HG03135 (cell line): Measurements from ENCODE around the gene GLT8D1.
A peak's percentile ranks its signal among the peaks of the same experiment; 100 is the strongest.
"Not testable (repeated sequence)": the region's sequence is repeated elsewhere in the genome, so short reads cannot be mapped to it uniquely, and the experiment has no call there.

Experiments used
- ATAC-seq: cut with Tn5 transposase; IDR thresholded peaks from one replicate; pipeline ENCODE4 v1.9.1; 2021; ENCODE audit warnings: mild to moderate bottlenecking, moderate library complexity; ENCODE audit not compliant: unreplicated experiment

The GLT8D1 gene, protein sequence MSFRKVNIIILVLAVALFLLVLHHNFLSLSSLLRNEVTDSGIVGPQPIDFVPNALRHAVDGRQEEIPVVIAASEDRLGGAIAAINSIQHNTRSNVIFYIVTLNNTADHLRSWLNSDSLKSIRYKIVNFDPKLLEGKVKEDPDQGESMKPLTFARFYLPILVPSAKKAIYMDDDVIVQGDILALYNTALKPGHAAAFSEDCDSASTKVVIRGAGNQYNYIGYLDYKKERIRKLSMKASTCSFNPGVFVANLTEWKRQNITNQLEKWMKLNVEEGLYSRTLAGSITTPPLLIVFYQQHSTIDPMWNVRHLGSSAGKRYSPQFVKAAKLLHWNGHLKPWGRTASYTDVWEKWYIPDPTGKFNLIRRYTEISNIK

DNA sequence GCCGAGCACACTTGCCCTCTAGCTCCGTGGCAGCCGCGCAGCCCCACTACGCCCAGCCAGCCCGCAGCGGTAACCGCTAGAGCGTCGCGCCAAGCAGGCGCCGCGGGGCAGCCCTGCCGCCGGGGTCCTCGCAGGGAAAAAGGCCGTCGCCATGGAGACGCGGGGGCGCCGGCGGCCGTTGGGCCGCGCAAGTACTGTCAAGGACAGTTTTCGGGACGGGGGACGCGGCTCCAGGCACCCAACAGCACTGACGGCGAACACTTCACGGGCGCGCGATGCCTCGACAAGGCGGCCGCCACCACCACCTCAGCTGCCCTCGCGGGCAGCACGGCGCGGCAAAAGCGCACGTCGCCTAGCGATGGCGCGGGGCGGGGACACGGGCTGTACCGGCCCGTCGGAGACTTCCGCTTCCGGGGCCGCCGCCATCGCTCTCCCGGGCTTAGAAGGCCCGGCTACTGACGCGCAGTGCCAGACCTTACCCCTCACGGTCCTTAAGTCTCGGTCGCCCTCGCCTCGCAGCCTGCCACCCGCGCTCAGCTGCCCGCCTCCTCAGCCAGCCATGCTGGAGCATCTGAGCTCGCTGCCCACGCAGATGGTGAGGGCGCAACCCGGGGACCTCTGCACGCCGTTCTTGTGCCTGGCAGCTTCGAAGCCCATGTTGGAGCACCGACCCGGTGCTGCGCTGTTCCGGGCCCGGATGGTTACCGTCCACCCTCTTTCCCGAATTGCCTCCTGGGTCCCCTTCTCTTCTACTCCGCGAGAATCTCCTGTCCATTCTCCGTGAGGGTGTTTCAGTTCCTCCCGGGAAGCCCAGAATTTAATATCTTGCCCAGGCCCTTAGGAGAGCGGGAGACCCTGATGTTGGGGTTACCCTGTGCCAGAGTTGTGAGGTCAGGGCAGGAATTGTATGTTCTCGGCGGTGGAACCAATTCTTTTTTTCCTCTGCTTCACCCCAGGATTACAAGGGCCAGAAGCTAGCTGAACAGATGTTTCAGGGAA is at the start of gene GLT8D1, which contains the start of gene SPCS1:
TSS of gene GLT8D1 (minus strand) at position 104 of the 999 bp plus-strand sequence. CDS start 5,331 bp downstream, outside the sequence.
TSS of gene SPCS1 (plus strand) at position 419 of the 999 bp plus-strand sequence. CDS start at position 560, 141 bp downstream.
- peak; percentile 87 for ATAC-seq

DNA sequence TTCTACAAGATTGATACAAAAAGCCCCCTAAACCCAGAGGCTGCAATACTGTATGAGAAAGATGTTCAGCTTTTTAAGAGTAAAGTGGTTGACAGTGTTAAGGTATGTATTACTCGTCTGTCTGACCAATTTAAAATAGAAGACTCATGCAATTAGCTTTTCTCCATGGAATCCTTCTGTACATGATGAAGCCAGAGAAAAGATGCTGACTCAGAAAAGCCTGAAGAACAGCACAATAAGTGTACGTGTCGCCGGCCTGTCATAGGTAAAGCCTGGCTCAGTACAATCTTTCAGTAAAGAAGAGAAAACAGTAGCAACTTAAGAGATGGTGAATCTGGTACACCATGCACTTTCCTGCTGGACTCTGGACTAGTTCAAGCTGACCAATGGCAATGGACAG is 48.8 kb upstream of the GLT8D1 start:
- no peak for ATAC-seq

DNA sequence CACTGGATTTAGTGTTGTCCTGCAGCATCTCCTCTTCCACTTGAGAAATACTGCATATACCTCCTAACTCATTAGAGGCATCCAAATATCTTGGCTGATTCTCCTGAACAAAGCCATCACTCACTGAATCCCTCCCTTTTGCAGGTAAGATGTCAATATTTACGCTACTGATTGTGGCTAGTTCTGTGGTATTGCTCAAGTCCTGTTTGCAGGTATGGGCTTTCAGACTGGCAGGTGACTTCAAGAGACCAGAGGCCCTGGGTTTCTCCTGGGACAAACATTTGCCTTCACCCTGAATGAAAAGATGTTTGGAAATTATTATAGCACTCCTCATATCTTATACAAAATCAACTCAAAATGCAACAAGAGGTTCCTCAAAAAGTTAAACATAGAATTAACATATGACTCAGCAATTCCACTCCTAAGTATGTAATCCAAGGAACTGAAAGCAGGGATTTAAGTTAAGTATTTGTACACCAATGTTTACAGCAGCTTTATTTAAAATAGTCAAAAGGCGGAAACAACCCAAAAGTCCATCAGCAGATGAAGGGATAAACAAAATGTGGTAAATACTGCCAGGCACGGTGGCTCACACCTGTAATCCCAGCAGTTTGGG is 46.6 kb upstream of the GLT8D1 start:
- no peak for ATAC-seq

DNA sequence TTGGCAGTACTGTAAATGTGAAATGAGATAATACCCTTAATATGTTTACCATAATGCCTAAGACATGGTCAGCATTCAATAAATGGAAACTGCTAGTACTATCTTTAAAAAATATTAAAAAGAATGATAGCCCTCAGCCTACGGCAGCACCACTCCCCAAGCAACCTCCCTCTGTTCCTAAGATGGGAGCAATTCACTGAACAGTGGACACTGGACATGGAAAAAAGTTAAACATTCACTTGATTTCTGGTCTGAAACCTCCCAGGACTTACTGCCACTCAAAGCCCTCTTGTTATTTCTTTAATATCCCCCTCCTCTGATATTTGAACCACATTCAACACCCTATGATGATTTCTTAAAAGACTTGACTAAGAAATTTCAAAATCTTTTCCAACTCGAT is 38.1 kb upstream of the GLT8D1 start:
- ATAC-seq = no peak

DNA sequence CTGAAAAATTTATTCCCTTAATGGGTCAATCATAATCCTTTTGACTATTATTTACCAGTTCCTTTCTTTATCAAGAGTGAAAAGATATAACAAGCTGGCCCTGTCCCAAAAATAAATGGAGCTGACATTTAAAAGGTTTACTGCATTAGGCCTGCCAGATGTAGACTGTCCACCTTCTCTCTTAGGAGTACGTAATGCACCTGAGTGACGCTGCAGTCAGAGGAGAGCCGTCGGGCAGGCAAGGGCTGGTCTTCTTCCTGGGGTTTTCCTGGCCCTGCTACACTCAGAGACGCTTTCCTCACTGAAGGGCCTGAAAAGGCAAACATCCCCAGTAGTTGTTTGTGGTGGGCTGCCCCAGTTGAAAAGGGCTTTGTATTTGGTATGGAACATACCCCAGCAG is 37.6 kb upstream of the GLT8D1 start:
- ATAC-seq = no peak

DNA sequence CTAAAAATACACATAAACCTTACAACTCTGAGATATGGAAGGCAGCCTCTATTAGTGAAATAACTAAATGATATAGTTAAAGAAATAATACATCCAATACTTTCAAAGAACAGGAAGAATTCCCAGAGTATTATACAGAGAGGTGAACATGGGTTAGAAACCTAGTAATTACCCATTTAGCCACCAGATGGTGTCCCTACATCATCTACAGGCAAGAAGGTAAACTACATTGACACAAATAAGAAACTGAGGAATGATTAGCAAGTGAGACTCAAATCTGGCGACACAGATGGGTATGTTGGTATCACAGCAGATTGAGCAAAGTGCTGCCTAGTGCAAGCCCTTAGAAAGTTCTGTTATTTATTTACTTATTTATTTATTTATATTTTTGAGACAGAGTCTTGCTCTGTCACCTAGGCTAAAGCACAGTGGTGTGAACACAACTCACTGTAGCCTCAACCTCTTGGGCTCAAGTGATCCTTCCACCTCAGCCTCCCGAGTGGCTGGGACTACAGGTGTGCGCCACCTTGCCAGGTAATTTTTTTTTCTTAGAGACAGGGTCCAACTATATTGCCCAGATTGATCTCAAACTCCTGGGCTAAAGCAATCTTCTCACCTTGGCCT is 36.9 kb upstream of the GLT8D1 start:
- no peak for ATAC-seq

DNA sequence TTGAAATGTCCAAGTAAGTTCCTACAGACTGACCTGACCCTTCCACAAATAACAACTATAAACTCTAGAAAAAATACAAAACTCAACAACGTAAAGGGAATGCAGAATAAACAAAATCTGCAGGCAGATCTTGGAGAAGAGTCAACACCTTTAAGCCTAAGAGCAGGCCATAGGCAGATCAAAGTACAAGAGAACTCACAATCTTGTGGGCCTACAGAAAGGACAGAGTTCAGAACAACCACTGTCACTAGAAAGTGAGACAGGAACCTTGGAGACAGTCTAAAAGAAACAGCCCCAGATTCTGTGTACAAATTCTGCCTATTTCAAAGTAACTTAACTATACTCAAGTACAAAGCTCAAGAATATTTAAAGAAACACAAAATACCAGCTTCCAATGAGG is 34.1 kb upstream of the GLT8D1 start:
- ATAC-seq = no peak

DNA sequence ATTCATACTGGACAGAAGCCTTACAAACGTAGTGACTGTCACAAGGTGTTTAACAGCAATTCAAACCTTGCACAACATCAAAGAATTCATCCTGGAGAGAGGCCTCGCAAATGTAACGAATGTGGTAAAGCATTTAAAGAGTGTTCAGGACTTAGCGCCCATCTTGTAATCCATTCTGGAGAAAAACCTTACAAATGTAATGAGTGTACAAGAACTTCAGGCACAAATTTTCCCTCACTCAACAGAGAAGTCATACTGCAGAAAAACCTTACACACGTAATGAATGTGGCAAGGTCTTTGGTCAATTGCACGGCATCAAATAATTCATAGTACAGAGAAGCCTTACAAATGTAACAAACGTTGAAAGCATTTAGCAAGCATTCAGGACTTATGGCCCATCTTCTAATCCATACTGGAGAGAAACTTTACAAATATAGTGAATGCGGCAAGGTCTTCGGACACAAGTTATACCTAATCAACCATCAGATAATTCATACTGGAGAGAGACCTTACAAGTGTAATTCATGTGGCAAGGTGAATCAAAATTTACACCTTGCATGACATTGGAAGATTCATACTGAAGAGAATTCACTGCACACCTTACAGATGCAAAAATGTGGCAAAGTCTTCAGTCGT is 27.8 kb upstream of the GLT8D1 start:
- ATAC-seq = no peak

DNA sequence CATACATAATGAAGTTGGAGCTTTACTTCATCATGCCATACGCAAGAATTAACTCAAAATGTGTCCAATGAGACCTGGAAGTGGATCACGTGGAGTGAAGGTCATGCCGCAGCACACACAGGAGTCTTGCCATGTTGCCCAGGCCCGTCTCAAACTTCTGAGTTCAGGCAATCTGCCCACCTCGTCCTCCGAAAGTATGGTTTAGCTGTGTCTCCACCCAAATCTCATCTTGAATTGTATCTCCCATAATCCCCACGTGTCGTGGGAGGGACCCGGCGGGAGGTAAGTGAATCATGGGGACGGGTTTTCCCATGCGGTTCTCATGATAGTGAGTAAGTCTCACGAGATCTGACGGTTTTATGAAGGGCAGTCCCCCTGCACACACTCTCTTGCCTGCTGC is 26.0 kb upstream of the GLT8D1 start:
- no peak for ATAC-seq

DNA sequence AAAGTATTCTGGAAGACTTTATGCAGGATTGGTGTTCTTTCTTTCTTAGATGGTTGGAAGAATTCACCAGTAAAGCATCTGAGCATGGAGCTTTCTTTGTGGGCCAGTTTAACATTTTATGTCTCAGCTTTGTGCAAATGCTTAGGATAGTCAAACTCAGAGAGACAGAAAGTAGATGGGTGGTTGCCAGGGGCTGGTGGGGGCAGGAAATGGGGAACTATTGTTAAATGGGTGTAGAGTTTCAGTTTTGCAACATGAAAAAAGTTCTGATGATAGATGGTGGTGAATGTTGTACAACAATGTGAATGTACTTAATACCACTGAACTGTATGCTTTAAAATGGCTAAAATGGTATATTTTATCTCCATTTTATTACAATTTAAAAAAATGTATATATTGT is 25.1 kb upstream of the GLT8D1 start:
- no peak for ATAC-seq

DNA sequence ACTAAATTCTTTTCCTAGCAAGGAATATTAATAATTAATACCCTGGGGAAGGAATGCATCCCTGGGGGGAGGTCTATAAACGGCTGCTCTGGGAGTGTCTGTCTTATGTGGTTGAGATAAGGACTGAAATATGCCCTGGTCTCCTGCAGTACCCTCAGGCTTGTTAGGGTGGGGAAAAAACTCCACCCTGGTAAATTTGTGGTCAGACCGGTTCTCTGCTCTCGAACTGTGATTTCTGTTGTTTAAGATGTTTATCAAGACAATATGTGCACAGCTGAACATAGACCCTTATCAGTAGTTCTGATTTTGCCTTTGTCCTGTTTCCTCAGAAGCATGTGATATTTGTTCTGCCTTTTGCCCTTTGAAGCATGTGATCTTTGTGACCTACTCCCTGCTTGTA is 23.2 kb upstream of the GLT8D1 start:
- ATAC-seq = not testable (repeated sequence)

DNA sequence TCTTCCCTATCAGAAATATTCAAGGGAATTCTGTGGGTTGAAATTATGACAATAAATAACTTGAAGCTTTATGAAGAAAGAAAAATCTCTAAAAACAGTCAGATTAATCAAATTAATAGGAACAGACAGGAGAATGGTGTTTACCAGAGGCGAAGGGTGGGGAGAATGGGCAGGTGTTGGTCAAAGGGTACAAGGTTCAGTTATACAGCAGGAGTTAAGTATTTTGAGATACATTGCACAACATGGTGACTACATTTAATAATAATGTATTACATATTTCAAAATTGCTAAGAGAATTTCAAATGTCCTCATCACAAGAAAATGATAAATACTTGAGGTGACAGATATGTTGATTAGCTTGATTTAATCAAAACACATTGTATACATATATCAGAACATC is 18.9 kb upstream of the GLT8D1 start:
- ATAC-seq = no peak

DNA sequence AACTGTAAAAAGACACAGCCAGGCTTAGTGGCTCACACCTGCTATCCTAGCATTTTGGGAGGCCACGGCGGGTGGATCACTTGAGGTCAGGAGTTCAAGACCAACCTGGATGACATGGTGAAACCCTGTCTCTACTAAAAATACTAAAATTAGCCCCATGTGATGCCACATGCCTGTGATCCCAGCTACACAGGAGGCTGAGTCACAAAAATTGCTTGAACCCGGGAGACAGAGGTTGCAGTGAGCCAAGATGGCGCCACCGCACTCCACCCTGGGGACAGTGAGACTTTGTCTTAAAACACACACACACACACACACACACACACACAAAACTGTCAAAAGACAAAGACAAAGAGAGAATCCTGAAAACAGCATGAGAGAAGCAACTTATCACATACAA is 18.3 kb upstream of the GLT8D1 start:
- ATAC-seq = no peak

DNA sequence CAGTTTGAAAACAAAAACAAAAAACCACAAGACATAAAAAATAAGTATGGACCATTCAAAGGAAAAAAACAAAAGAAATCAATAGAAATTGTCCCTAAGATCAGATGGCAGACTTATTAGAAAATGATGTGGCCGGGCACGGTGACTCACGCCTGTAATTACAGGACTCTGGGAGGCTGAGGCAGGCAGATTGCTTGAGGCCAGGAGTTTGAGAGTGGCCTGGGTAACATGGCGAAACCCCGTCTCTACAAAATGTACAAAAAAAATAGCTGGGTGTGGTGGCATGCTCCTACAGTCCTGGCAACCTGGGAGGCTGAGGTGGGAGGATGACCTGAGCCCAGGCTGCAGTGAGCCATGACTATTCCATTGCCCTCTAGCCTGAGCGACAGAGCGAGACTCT is 16.9 kb upstream of the GLT8D1 start:
- ATAC-seq = no peak

DNA sequence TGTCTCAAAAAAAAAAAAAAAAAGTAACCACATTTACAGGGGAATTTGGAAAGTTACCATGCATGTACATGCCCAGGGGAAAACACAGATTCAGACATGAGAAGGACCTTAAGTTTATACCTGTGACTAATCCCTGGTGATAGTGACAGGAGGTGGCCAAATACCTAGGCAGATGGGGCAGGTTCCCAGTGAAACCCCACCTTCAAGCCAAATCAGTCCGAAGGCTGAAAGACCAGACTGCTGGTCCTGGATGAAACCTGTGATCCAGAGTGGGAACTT is 16.1 kb upstream of the GLT8D1 start:
- ATAC-seq = no peak

DNA sequence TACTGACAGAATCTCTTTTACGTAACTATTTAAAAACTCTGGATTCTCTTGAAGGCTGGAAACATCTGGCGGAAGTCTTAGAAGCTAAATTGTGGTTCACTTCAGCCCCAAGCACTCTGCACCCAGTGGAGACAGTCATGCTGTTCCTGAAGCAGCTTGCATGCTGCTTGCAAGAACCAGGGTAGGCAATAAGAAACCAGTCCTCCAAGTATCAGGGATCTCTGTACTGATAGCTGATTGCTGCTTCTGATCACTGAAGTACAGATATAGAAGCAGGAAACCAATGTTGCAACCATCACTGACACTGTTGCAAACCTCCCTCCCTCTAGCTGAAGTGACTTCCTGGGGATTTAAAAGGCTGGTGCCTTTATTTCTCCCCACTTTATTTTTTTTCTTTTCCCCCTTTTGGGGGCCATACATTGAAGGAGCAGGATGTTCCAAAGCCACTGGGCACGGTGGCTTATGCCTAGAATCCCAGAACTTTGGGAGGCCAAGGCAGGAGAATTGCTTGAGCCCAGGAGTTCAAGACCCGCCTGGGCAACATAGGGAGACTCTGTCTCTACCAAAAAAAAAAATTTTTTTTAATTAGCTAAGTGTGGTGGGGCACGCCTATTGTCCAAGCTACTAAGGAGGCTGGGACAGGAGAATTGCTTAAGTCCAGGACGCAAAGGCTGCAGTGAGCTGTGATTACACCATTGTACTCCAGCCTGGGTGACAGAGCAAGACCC is 15.6 kb upstream of the GLT8D1 start:
- ATAC-seq = no peak

DNA sequence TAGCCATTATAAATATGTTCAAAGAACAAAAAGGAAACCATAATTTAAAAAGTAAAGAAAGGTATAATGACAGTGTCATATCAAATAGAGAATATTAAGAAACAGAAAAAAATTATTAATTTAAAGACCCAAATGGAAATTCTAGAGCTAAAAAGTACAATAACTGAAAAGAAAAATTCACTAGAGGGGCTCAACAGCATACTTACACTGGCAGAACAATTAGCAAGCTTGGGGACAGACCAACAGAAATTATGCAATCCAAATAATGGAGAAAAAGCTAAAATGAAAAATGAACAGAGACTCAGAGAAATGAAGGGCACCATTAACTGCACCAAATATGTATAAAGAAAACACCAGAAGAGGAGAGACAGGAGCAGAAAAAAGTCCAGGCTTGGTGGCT is 14.0 kb upstream of the GLT8D1 start:
- ATAC-seq = no peak

DNA sequence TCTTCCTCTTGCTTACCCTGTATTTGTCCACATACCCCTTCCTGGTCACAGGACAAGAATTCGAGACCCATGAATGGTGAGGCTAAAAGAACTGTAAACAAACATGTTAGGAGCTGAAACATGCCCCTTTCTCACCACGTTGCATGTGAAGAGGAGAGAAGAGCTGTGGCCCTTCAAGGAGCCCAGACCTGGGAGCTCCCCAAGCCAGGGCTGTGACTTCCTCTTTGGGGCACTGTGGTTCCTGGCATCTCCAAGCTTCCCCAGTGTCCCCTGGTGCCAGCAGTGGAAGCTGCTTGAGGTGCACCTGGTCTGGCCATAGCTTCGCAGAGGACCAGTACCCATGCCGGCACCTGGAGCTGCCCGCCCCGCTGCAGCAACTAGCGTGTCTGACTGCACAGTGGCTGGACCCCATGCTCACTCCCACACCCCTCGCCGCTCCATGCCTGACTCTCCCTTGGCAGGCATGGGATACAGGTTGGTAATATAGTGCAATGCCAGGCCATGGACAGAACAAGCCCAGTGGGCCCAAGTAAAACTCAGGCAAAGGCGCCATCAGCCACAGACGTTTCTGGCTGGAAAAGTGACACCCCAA is 10.2 kb upstream of the GLT8D1 start:
- no peak for ATAC-seq
